Fibroblast of skin of left biceps (primary cell): Measurements from ENCODE around the gene PROCR.
"Not testable (repeated sequence)": the region's sequence is repeated elsewhere in the genome, so short reads cannot be mapped to it uniquely, and the experiment has no call there.

Experiments used
- DNase-seq, 2 experiments: peaks; one replicate each; pipeline ENCODE4 v3.0.0-alpha.2; 2013; ENCODE audit warnings: low read depth in 2 of 2

PROCR gene

DNA sequence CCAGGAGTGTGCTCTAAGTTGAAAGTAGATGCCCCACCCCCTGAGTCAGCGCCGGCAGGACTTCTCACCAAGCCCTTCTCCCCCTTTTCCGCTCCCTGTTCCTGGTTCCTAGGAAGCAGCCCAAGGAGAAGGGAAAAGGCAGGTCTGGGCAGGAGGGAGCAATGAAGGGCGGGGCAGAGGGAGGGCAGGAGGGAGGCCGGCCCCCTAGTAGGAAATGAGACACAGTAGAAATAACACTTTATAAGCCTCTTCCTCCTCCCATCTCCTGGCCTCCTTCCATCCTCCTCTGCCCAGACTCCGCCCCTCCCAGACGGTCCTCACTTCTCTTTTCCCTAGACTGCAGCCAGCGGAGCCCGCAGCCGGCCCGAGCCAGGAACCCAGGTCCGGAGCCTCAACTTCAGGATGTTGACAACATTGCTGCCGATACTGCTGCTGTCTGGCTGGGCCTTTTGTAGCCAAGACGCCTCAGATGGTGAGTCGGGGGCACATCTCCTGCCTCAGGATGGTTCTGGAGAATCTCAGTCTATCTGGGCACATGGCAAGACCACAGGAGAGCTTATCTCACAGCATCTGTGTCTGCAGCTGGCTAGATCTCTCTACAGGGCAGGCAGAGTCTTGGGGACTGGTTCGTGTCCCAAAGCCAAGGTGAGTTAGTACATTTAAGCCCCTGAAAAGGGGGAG, at the start of gene PROCR:
TSS of gene PROCR (plus strand) at position 320 of the 681 bp plus-strand sequence. CDS start at position 403, 83 bp downstream.
- peak; percentile 59 to 66 for DNase-seq

DNA sequence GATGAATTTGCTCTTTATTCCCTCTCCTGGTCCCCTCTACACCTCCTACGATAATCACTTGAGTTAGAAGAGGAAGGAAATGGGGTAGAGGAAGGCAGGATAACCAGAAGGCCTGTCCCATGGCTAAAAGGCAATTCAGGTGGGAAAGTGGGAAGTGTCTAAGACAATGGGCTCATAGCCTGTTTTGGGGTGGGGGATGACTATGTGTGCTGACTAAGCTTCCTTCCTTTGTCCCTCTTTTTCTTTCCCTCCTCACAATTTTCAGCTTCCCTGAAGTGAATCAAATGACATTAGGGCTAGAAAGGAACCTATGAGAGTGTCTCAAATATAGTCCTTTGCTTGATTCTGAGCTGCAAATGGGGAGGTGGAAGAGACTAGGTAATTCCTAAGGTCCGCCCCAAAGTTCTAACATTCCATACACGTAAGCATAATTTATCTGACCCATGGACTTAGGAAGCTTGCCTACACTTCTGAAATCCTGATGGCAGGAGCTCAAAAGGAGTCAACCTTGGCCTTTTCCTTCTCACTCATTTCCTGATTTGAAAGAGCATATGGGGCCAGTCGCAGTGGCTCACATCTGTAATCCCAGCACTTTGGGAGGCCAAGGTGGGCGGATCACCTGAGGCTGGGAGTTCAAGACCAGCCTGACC, 49.0 kb upstream of the PROCR start:
- DNase-seq, result no peak

DNA sequence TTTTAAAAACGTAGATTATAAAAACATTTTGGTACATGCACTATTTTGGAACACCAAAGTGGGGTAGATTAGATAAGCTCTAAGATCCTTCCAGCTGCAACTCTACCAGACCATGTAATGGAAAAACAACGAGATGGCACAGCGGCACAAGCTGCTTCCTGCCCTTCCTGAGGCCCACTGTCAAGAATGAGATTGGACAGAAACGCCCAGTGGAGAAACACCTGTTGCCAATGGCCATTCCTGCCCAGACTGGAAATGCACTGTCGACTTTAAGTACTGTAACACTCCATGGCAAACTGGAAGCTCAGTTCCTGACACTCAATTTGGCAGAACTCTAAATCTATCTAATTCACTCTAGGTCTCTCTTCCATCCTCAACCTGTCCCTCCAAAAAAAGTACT, 46.1 kb upstream of the PROCR start:
- DNase-seq, result no peak

DNA sequence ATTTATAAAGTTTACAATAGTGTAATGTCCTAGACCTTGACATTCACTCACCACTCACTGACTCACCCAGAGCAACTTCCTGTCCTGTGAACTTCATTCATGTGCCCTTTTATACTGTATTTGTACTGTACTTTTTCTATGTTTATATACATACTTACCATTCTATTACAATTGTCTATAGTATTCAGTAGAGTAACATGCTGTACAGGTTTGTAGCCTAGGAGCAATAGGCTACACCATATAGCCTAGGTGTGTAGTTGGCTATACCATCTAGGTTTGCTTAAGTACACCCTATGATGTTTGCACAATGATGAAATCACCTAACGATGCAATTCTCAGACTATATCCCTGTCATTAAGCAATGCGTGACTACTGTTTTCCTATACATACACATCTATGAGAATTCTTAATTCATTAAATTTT, 42.2 kb upstream of the PROCR start:
- no peak for DNase-seq

DNA sequence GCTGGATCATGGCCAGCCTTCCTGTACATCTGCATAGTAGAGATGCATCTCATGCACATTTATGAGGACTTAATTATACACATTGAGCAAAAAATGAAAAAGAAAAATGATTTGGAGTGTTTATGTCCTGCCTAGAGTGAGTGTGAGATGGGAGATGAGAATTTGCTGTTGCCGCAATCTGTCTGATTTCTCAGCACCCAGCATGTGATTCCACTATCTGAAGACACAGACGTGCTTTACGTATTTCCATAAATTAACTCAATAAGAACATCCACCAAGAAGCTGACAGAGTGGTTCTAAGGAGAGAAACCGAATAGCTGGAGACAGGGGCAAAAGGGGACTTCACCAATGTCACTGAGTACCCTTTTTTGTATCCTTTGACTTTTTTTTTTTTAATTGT, 39.9 kb upstream of the PROCR start:
- no peak for DNase-seq

DNA sequence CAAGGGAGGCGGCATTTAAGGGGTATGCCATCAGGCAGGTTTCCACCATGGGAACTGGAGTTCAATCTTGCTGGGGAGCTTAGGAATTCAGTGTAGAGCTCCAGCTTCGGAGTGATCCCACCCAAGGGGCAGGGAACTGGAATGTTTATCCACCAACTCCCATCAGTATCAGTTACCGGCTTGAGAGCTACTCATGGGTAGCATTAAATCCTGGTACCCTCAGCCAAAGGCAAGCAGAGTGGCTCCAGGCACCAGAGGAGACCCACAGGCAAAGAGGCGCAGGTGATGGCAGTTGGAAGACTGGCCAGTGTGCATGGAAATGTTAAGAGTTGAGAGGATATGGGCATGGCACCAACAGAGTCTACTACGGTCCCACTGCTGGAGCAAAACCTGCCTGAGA, 38.8 kb upstream of the PROCR start:
- no peak for DNase-seq

DNA sequence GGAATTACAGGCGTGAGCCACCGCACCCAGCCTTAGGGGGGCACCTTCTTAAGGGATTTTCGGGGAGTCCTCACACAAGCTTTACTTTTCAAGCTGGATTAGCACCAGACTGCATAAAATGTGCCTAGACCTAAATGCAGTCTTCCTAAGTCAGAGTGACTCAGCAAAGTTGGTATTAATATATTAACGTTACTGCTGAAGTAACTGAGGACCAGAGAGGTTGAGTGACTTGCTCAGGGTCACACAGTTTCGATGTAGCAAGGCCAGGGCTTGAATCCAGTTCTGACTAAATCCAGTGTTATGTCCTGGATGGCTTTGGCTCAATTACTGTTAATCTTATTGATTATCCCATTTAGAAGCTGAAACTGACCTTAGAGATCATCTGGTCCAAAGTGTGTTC, 38.1 kb upstream of the PROCR start:
- DNase-seq, result no peak

DNA sequence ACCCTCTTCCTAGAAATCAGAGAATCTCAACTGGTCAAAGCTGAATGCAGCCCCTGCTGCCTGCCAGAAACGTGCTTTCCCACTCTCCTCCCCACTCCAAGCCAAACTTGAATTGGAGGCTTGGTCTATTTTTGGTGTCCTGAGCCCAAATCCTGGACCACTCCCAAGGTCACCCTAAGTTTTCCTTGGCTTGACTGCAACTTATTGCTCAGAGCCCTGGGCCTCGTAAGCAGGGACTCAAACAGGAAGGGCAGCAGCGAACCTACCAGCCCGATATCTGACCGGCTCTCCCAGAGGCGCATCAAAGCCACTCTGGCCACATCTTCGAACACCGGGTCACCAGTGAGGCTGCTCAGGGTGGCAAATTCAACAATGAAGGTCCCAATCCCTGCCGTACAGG, 37.4 kb upstream of the PROCR start:
- no peak for DNase-seq

DNA sequence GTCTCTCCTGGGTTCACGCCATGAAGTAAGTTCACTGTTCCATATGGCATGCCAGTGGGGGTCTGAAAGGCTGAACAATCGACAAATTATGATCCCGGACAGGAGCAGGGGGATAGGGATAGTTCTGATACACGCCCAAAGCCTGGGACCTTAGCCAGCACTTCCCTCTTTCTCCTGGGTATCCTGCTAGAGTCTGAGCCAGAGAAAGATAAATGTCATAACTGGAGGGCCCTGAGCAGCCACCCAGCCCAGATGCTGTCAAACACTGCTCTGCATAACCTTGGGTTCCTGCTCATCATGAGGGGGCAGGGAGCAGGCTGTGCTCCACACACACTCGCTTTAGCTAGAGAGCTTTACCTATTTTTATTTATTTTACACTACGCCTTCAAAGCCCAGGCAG, 37.0 kb upstream of the PROCR start:
- DNase-seq, result no peak

DNA sequence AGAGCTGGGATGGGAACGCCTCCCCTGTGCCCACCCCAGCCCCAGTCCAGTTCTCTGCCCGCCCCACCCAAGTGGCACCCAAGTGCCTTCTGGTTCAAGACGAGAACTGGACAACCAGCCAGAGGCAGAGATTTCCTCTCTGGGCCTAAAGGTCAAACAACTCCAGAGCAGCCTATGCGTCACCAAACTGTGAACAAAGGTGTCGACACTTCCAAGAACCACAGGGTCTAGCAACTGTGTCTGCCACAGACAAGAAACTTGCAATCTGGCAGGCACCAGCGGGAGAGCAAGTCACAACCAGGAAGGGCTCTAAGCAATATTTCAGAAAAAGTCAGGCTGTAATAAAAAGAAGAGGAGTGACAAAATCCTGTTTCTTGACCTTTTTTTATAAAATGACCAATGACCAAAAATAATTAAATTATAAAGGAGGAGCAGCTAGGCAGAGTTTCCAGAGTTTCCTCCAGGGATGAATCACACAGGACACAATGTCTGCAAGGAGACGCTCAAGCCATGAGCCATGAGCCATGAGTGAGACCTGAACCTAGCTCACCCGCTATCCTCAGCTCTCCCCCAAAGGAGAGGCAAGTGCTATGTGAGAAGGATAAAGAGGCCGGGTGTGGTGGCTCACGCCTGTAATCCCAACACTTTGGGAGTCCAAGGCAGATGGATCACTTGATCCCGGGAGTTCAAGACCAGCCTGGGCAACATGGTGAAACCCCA, 35.8 kb upstream of the PROCR start:
- no peak for DNase-seq

DNA sequence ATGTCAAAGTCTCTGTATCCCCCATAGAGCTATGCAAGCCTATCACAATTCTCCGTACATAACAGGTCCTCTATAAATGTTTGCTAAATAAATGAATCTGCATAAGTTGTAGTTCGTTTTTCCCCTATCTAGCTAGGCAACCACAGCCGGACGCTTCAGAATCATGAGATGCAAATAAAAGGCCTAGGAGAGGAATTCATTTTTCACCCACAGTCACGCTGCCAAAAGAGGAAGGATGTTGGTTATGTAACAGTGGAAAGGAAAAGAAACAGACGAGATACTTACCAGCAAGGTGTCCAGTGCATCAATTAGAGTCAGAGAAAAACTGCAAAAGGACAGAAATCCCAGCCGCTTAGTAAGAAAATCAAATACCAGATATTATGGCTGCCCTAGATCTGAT, 27.2 kb upstream of the PROCR start:
- DNase-seq, result no peak

DNA sequence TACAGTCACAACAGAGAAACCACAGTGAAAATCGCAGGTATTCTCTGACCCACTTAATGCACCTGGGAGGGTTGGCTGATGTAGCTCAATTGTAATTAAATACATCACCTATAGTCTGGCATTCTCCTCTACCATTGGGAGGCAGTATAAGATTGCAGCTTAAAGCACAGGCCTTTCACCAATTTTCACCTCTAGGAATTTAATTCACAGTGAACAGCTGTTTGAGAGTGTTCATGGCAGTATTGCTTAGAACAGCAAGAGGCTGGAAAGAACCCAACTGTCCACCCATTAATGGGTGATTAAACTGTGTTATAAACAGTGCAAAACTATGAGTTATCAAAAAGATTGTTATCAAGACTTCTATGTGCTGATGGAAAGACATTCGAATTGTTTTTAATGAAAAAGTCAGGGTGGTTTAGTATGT, 26.7 kb upstream of the PROCR start:
- peak in 1 of 2 experiments; percentile 12 for DNase-seq

DNA sequence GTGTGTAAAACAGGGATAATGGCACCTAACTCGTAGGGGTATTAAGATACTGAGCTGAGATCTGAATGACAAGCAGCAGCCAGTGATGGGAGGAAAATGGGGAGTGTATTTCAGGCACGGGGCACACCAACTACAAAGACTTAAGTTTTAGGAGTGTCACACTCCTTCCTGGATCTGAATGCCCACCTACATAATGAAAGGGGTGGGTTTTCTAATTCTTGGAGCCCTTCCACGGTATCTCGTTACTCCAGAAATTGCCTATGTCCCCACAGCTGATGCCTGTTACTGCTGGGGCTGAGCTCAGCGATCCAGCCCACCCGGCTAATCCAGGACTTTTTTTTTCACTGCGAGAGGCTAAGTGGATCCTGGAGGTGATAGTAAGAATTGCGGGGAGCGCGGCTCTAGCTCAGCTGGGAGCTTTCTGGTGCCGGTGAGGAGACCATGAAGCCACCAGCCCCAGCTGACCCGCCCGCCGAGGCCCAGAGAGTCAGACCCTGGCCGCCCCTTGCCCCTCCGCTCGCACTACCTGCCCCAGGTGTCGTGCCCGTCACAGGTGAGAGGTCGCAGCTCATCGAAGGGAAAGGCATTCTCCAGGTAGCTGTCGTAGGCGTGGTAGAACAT, 25.5 kb upstream of the PROCR start:
- DNase-seq, result no peak

DNA sequence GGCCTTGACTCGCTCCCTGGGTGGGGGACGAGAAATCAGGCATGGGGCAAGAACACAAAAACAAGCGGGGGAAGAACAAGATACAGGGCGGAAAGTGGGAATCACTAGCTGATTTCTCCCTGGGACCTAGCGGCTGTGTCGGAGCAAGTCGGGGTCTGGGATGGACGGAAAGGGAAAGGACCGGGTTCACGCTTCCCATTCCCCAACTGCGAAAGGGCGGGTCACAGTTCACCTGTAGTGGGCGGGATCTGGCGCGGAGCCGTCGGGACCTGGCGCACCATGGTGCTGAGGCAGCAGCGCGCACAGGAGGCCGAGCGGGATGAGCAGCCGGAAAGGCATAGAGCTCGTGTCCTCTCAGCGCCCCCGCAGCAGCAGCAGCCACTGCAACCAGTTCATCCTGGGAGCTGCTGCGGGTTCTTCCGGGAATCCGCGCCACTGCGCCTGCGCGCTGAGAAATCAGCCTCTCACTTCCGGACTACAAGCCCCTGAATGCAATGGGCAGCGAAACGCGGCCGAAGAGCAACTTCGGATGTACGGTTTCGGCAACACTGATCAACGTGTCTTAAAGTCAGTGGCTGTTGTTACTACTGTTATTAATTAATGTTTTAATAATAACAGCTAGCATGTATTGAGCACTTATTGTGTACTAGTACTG, 24.8 kb upstream of the PROCR start, which contains the start of gene EDEM2:
TSS of gene EDEM2 (minus strand) at position 417 of the 655 bp plus-strand sequence. CDS start at position 339, 78 bp downstream.
- peak; percentile 81 to 83 for DNase-seq

DNA sequence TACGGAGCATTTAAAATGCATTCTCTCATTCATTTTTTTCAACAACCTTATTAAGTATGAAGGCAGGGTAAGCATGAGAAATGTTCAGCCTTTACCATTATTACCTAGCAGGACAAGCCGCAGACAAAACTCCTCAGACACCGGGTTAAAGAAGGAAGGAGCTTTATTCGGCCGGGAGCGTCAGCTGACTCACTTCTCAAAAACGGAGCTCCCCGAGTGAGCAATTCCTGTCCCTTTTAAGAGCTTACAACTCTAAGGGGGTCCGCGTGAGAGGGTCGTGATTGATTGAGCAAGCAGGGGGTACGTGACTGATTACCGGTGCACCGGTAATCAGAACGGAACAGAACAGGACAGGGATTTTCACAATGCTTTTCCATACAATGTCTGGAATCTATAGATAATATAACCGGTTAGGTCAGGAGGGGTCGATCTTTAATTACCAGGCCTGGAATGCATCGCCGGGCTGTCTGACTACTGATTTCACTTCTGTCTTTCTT, 24.2 kb upstream of the PROCR start:
- not testable (repeated sequence) for DNase-seq

DNA sequence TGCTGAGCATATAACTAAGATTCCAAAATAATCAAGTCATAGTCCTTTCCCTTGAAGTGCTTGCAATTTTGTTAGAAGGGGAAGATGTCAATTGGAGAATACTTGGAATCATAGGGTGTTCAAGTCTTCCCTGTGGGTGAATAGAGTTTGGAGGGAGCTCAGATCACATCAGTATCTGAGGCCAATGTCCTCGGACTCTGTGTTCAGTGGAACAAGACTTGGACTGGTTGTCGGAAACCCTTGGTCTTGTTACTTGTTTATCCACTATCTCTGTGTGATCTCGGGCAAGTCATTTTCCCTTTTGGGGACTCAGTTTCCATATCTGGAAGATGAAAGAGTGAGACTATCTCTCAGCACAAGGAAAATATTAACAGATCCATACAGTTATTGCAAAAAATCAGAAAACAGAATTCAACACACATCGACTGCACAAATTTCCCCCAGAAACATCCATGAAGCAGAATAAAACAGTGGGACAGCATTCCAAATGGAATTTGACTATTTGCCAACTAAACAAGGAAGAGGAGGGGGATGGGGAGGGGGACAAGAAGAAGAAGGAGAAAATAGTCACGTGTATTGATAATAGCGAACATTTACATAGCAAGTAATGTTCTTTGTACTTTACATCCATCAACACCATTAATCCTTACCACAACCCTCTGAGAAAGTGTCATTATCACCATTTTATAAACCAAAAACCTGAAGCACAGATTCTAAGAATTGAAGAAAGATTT, 20.9 kb upstream of the PROCR start:
- DNase-seq, result no peak

DNA sequence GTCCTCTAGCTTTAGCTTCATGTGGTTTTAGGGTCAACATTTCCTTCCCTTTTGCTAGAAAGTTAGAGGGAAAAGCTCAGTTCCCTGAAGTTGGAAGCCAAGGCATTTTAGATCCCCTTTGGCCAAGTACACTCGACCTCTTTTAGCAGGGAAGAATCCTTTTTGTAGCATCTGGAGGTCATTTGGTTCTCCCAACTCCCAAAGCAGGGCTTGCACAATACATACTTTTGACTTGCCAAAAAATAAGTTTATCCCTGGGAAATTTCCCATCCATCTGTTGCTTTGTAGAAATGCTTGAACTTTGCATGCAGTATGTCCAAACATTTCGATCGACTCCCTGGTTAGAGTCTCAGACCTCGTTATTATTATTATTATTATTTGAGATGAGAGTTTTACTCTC, 20.1 kb upstream of the PROCR start:
- DNase-seq, result peak in 1 of 2 experiments; percentile 36

DNA sequence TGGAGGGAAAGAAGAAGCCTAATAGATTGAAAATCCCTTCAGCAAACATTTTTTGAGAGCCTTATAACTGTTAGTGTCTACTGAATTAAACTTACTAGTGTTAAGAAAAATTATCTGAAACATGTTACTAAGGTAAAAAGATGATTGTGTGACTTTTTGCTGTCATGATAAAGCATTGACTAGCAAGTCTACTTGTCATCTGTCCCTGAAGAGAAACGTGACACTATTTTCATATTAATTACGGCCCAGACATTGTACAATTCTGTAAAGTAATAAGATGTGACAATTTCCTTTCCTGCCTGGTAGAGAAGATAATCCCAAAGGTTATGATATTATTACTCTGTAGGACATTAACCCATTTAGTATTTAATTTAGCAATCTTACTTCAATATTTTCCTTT, 15.9 kb upstream of the PROCR start:
- DNase-seq, result no peak

DNA sequence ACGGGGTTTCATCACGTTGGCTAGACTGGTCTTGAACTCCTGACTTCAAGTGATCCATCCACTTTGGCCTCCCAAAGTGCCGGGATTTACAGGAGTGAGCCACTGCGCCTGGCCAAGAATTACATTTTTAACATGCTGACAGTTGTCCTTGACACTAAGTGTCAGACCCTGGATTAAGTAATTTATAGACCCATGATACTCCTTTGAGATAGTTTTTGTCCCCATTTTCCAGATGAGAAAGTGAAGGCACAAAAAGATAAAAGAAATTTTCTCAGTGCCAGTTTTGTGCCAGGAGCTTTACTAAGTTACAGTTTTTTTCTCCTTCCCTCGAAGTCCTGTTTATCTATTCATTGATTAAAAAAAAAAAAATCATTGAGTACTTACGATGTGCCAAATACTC, 14.9 kb upstream of the PROCR start:
- no peak for DNase-seq

DNA sequence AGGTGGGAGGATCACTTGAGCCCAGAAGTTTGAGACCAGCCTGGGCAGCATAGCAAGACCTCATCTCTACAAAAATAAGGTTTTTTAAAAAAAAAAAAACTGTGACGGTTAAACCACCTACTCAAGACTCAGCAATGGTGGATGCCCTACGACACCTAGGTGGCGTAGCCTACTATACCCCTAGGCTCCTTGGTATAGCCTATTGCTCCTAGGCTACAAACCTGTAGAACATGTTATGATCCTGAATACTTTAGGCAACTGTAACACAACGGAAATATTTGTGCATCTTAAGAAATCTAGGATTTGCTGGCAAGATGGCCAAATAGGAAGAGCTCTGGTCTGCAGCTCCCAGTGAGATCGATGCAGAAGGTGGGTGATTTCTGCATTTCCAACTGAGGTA, 11.5 kb upstream of the PROCR start:
- DNase-seq, result not testable (repeated sequence)

DNA sequence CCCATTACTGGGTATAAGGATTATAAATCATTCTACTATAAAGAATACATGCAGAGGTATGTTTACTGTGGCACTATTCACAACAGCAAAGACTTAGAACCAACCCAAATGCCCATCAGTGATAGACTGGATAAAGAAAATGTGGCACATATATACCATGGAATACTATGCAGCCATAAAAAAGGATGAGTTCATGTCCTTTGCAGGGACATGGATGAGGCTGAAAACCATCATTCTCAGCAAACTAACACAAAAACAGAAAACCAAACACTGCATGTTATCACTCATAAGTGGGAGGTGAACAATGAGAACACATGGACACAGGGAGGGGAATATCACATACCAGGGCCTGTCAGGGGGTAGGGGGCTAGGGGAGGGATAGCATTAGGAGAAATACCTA, 7.3 kb upstream of the PROCR start:
- not testable (repeated sequence) for DNase-seq
